CD14-positive monocyte (primary cell): ENCODE data around the gene LIPE. TPM values are rescaled to one million over a fixed set of nuclear protein-coding genes. Genes with fewer than 3 reads are reported as not detected.

ENCODE experiments used
- DNase-seq, 3 donors: peaks; one replicate each; pipeline ENCODE4 v3.0.0-alpha.2; 2011 to 2022
- H2AFZ ChIP-seq: 2 replicates; pipeline ENCODE4 v1.6.0; 2012; ENCODE audit warnings: mild to moderate bottlenecking, low read depth, low read length, inconsistent platforms; ENCODE audit not compliant: insufficient read depth, poor library complexity, severe bottlenecking
- H3K27ac ChIP-seq, 2 donors: 1 replicate in 1 of 2; 2 replicates in 1 of 2; pipeline ENCODE4 v1.5.1; 2012 to 2013; ENCODE audit warnings: low read length in 2 of 2, control low read depth in 1 of 2, inconsistent platforms in 1 of 2, low read depth in 1 of 2, mild to moderate bottlenecking in 1 of 2
- H3K27me3 ChIP-seq, 2 donors: one replicate each; pipeline versions ENCODE4 v1.6.0 to v1.6.1; 2011 to 2013; ENCODE audit warnings: low read length in 2 of 2; ENCODE audit not compliant: control insufficient read depth in 2 of 2, insufficient read depth in 2 of 2
- H3K36me3 ChIP-seq, 2 donors: replicated peaks in 1 of 2; 1 replicate in 1 of 2; 2 replicates in 1 of 2; pipeline versions ENCODE4 v1.5.1 to v1.6.1; 2012 to 2013; ENCODE audit warnings: low read length in 2 of 2, control low read depth in 1 of 2, inconsistent platforms in 1 of 2, mild to moderate bottlenecking in 1 of 2; ENCODE audit not compliant: insufficient read depth in 2 of 2, control insufficient read depth in 1 of 2
- H3K4me1 ChIP-seq, 2 donors: 1 replicate in 1 of 2; 2 replicates in 1 of 2; pipeline versions ENCODE4 v1.5.1 to v1.6.1; 2012 to 2013; ENCODE audit warnings: low read length in 2 of 2, control low read depth in 1 of 2, inconsistent platforms in 1 of 2, mild to moderate bottlenecking in 1 of 2, moderate library complexity in 1 of 2; ENCODE audit not compliant: insufficient read depth in 2 of 2, control insufficient read depth in 1 of 2
- H3K4me2 ChIP-seq: replicated peaks from 2 replicates; pipeline ENCODE3; 2012; ENCODE audit warnings: low read length, moderate library complexity, mild to moderate bottlenecking; ENCODE audit not compliant: poor library complexity, severe bottlenecking; ENCODE audit errors: extremely low read depth
- H3K4me3 ChIP-seq, 3 experiments: fragments of 200-600 bp in 1 of 3; sonication (generic) in 1 of 3; replicated peaks in 1 of 3; 1 replicate in 2 of 3; 2 replicates in 1 of 3; pipeline ENCODE4 v1.5.1; 2011 to 2013; ENCODE audit warnings: low read length in 3 of 3, mild to moderate bottlenecking in 3 of 3, control low read depth in 2 of 3, low read depth in 2 of 3, inconsistent platforms in 1 of 3, moderate library complexity in 1 of 3
- H3K79me2 ChIP-seq: 2 replicates; pipeline ENCODE4 v1.6.0; 2012; ENCODE audit warnings: mild to moderate bottlenecking, control low read depth, inconsistent platforms, low read length, moderate library complexity; ENCODE audit not compliant: insufficient read depth
- H3K9ac ChIP-seq: 2 replicates; pipeline ENCODE4 v1.6.0; 2017; ENCODE audit warnings: low read length, mild to moderate bottlenecking; ENCODE audit not compliant: insufficient read depth, poor library complexity, severe bottlenecking
- H3K9me3 ChIP-seq, 2 donors: replicated peaks in 1 of 2; 1 replicate in 1 of 2; 2 replicates in 1 of 2; pipeline versions ENCODE4 v1.5.1 to v1.6.1; 2012 to 2013; ENCODE audit warnings: low read length in 2 of 2, control low read depth in 1 of 2; ENCODE audit not compliant: control insufficient read depth in 1 of 2, insufficient read depth in 1 of 2
- H4K20me1 ChIP-seq: 2 replicates; pipeline ENCODE4 v1.6.0; 2012; ENCODE audit warnings: mild to moderate bottlenecking, low read length, control low read depth, moderate library complexity; ENCODE audit not compliant: insufficient read depth
- H3K27ac Mint-ChIP-seq, 7 donors: one replicate each; pipeline ENCODE4 v1.8.0; 2020; ENCODE audit warnings: mild to moderate bottlenecking in 7 of 7, mixed read lengths in 7 of 7, moderate library complexity in 6 of 7, inconsistent platforms in 2 of 7
- H3K27me3 Mint-ChIP-seq, 3 donors: one replicate each; pipeline ENCODE4 v1.8.0; 2021 to 2022; ENCODE audit warnings: low read depth in 3 of 3, mild to moderate bottlenecking in 3 of 3, mixed read lengths in 3 of 3, moderate library complexity in 3 of 3, inconsistent platforms in 1 of 3
- H3K36me3 Mint-ChIP-seq, 2 donors: one replicate each; pipeline ENCODE4 v1.8.0; 2020; ENCODE audit warnings: mixed read lengths in 2 of 2, inconsistent platforms in 1 of 2, mild to moderate bottlenecking in 1 of 2
- H3K4me1 Mint-ChIP-seq: one replicate; pipeline ENCODE4 v1.8.0; 2020; ENCODE audit warnings: mild to moderate bottlenecking, mixed read lengths
- H3K4me3 Mint-ChIP-seq, 2 donors: one replicate each; pipeline ENCODE4 v1.8.0; 2020; ENCODE audit warnings: mild to moderate bottlenecking in 2 of 2, mixed read lengths in 2 of 2, moderate library complexity in 1 of 2
- H3K9me3 Mint-ChIP-seq, 7 donors: one replicate each; pipeline ENCODE4 v1.8.0; 2020 to 2022; ENCODE audit warnings: mixed read lengths in 7 of 7, mild to moderate bottlenecking in 6 of 7, moderate library complexity in 6 of 7, inconsistent platforms in 2 of 7
- CTCF ChIP-seq: fragments of 200-600 bp; IDR thresholded peaks from one replicate; pipeline ENCODE4 v1.8.0; 2022; ENCODE audit warnings: antibody characterized with exemption, mild to moderate bottlenecking
- WGBS: methylation state at CpG from one replicate; pipeline ENCODE4 v1.1.5; 2013; ENCODE audit warnings: missing lambda C conversion rate; ENCODE audit not compliant: insufficient coverage; 5-methylcytosine and 5-hydroxymethylcytosine counted together
- intact Hi-C, 2 donors: fragments of 100-400 bp; cut with micrococcal nuclease; formaldehyde crosslinking; loops; one replicate each; pipeline versions ENCODE4 v1.15.0 to v1.15.1; 2023
- polyA plus RNA-seq, 3 donors: library from polyadenylated mRNA; depleted of rRNA in 1 of 3; unstranded in 2 of 3; stranded (reverse) in 1 of 3; fragments of 300-500 nt in 2 of 3; fragments of >200 nt in 1 of 3; fragmentation: Illumina TruSeq in 2 of 3; gene quantifications; 1 replicate in 2 of 3; 2 replicates in 1 of 3; pipeline ENCODE4 v1.2.3, GENCODE V29; 2012 to 2021

The LIPE gene
- polyA plus RNA-seq, 3 donors = 0.31 TPM; not detected in 2

GRCh38 chr19:42474743-42475142 lies 47.6 kb upstream of the LIPE start:
- no peak overlapping the region for H3K27ac Mint-ChIP-seq
- Histone ChIP-seq H3K4me3 (no peak overlapping the region), H3K27ac (no peak overlapping the region), H3K27me3 (peaks cover 2% of the 10 kb centered on the region in 2 donors), H3K36me3 (no peaks in the 10 kb centered on the region), H3K9ac (no peak overlapping the region), H3K79me2 (no peaks in the 10 kb centered on the region), H4K20me1 (no peaks in the 10 kb centered on the region), H3K9me3 (no peaks in the 10 kb centered on the region), H3K4me1 (peaks cover 5 to 8% of the 10 kb centered on the region in 2 donors), H2AFZ (no peak overlapping the region), H3K4me2 (no peak overlapping the region)
- no peaks in the 10 kb centered on the region for H3K9me3 Mint-ChIP-seq
- peaks cover 14 to 29% (median 22%) of the 10 kb centered on the region in 3 donors for H3K27me3 Mint-ChIP-seq
- intact Hi-C loops = no loop called here
- no peaks in the 10 kb centered on the region for H3K36me3 Mint-ChIP-seq
- TF ChIP-seq CTCF = no peak
- H3K4me1 Mint-ChIP-seq = peaks cover 8% of the 10 kb centered on the region
- 89% methylated on average over 4 of the region's 4 CpGs for WGBS
- no peak for DNase-seq
- H3K4me3 Mint-ChIP-seq = no peak overlapping the region

- H3K4me1 Mint-ChIP-seq = peaks cover 10% of the 10 kb centered on the region
- Histone ChIP-seq H3K36me3 (no peaks in the 10 kb centered on the region), H3K4me3 (no peak overlapping the region), H3K9ac (no peak overlapping the region), H3K4me2 (no peak overlapping the region), H3K9me3 (no peaks in the 10 kb centered on the region), H2AFZ (no peak overlapping the region), H4K20me1 (no peaks in the 10 kb centered on the region), H3K4me1 (peaks cover 10 to 13% of the 10 kb centered on the region in 2 donors), H3K27me3 (peaks cover 2% of the 10 kb centered on the region in 2 donors), H3K79me2 (no peaks in the 10 kb centered on the region), H3K27ac (no peak overlapping the region)
- H3K9me3 Mint-ChIP-seq = no peaks in the 10 kb centered on the region
- no peak for TF ChIP-seq CTCF
- 90% methylated on average over 3 of the region's 6 CpGs for WGBS
- peaks cover 9 to 25% (median 15%) of the 10 kb centered on the region in 3 donors for H3K27me3 Mint-ChIP-seq
- no peak overlapping the region for H3K27ac Mint-ChIP-seq
- DNase-seq = no peak
- intact Hi-C loops = no loop called here
- no peaks in the 10 kb centered on the region for H3K36me3 Mint-ChIP-seq
- no peak overlapping the region for H3K4me3 Mint-ChIP-seq
These were observed 46.5 kb upstream of the LIPE start for GRCh38 chr19:42473686-42474085.
